ENCODE results near the gene CCM2. TPM values are rescaled to one million over a fixed set of nuclear protein-coding genes. Genes with fewer than 3 reads are reported as not detected.
"Not testable (repeated sequence)": the region's sequence is repeated elsewhere in the genome, so short reads cannot be mapped to it uniquely, and the experiment has no call there.

The CCM2 gene
- polyA plus RNA-seq, 1 donor, result 42.1 TPM

GRCh38 chr7:44999245-45000092, 532 bp upstream of the CCM2 start:
- peak; percentile 93 for DNase-seq (ENCODE audit: low read depth)

DNA sequence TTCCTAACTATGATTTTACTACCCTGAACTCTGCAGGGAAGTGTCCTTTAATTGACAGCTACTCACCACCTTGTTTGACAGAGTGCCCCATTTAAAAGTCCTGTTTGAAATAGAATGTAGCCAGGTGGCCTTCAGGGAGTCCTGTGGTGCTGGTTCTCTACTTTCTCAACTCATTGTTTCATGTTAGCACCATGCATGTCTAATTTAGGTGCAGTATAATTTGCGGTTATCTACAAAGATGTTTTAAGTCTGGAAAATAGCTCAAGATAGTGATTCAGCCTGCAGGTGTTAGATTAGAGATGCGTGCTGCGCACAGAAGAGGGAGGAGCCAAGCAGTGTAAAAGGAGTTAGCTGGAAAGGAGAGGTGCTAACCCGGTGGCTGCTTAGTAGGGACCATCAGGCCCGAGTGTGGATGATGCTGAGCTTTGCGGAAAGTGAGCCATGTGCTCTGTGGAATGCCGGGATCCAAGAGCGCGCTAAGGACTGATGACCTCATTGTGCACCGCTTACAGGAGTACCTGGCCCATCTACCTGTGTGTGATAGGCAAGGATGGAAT, 1.2 kb downstream of the CCM2 start:
- DNase-seq (ENCODE audit: low read depth), result no peak

GRCh38 chr7:45001826-45002225, 1.8 kb downstream of the CCM2 start:
- DNase-seq (ENCODE audit: low read depth), result no peak

DNA sequence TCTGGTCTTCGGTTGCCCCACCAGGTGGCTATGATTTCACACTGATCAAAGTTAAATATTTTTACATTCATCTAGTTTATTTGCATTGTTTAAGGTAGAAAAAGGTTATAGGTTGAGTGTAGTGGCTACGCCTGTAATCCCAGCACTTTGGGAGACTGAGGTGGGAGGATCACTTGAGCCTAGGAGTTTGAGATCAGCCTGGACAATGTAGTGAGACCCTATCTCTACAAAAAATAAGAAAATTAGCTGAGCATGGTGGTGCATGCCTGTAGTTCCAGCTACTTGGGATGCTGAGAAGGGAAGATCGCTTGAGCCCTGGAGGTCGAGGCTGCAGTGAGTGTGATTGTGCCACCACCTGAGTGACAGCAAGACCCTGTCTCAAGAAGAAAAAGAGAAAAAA, 3.8 kb downstream of the CCM2 start:
- no peak for DNase-seq (ENCODE audit: low read depth)

- DNase-seq (ENCODE audit: low read depth), result no peak
Observed at GRCh38 chr7:45007106-45007505, 7.1 kb downstream of the CCM2 start.

- DNase-seq (ENCODE audit: low read depth), result no peak
Observed at GRCh38 chr7:45007571-45008328, 7.7 kb downstream of the CCM2 start.

GRCh38 chr7:45013465-45013967, 13.5 kb downstream of the CCM2 start:
- DNase-seq (ENCODE audit: low read depth), result no peak

DNA sequence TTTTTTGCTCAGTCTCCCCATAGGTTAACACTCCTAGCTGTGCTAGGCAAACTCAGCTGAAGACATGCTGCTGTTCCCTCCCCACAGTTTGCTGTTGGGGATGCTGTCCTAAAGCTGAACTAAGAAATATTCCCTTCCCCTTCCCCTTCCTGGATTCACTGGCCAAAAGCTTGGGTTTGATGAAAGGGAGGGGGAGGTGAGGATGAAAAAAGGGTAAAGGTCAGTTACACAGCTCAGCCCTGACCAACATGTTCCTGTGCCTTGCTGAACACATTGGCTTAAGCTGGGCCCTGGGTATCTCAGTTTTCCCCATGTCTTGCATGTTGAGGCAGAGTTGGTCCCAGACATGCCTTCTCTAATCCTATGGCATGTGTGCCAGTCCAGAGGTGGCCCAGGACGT, 15.3 kb downstream of the CCM2 start:
- DNase-seq (ENCODE audit: low read depth), result no peak

- DNase-seq (ENCODE audit: low read depth), result no peak
Observed at GRCh38 chr7:45017253-45017652, 17.3 kb downstream of the CCM2 start.

DNA sequence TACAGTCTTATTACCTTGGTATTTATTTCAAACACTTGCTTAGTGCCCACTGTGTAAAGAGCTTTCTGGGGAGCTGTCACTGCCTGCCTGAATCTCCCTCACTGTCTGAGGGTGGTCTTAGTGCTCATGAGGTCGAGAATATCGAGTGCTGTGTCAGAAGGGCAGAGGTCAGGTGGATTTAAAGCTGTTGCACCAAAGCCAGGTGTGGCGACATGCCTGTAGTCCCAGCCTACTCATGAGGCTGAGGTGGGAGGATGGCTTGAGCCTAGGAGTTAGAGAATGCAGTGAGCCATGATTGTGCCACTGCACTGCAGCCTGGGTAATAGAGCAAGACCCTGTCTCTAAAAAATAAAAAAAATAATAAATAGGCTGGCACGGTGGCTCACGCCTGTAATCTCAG, 20.9 kb downstream of the CCM2 start:
- DNase-seq (ENCODE audit: low read depth), result no peak

DNA sequence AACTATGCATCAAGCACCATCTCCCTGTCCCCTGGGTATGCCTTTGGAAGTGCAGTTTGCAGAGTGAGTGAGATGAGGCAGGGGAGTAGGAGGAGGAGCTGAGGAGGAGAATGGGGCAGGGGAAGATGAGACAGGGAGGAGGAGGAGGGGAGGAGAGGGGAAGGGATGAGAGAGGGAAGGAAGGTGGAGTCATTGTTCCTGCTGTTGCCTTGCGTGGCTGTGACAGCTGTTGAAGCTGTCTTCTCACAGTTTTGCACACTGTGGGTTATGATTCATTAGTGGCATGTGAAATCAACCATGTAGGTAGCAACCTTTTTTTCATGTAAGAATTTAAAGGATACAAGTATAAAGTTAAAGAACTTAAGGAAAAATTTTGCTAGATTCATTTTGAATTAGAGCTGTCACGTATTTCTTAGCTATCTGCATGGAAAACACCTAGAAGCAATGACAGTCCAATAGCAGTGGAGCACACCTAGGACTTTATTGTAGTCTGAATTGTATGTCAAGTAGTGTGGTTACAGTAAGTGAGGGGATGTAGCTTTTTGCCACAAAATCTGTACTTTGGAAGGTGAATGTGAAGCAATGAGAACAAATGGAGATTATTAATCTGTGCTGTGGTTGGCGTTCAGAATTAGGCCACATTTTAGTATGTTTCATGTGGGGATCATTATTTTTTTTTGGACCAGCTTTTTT, 21.7 kb downstream of the CCM2 start:
- no peak for DNase-seq (ENCODE audit: low read depth)

DNA sequence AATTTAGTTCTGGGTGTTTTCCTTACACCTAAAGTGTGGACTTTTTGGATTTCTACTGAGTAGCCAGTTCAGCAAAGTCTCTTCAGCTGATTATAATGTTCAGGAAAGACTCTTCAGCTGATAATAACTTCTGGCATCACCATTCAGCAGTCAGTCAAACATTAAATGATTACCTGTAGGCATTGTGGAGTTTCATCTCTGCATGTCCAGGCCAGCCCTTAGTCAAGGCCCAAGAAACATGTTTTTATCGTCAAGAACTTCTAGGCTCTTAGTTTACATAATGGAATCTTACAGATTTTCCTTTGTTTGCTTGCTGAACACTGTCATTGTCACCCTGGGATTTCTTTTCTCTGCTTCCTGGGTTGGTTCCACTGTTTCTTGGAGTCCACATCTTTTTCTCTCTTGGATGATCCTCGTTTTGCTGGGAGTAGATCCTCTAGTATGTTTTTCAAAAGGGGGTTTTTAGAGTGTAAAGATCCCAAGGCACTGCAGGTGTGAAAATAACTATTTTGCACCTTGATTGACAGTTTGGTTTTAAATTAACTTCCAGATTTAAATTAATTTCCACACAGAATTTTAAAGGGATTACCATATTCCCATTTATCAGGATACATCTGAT, 24.2 kb downstream of the CCM2 start:
- no peak for DNase-seq (ENCODE audit: low read depth)

- DNase-seq (ENCODE audit: low read depth), result not testable (repeated sequence)
Observed at GRCh38 chr7:45025473-45025872, 25.5 kb downstream of the CCM2 start.

GRCh38 chr7:45026013-45026412, 26.0 kb downstream of the CCM2 start:
- no peak for DNase-seq (ENCODE audit: low read depth)

DNA sequence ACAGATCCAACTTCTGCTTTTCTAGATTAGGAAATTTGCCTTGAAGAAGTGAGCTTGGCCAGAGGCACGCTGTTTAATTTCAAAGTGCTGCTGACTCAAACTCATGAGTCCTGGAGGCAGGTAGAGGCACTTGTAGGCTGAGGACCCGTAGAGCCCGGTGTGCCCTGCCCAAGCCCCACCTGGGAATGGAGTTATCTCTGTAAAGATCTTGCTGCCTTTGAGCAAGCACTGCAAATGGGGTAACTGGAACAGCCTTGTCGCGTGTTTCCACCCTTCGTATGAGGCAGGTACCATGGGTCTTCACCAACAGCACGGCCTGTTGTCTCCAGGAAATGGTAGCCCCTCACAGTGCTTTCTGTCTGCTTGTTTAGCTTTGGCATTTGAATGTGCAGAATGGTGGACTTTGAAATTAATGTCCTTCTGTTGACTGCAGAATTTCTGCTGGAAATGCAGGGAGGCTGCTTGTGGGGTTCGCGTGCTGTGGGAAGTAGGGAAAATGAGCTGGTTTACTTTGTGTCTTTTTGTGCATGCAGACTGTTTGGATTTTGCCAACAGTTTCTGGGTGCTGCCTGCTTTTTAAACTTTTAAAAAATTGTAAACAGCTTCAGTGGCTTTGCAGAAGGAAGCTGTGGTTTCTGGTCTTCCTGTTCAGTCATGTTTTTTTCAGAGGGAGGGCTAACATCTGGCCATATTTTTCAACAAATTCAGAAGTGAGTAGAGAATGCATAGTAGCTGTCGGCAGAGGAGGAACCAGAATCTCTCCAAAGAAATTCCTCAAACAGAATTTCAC, 27.2 kb downstream of the CCM2 start:
- no peak for DNase-seq (ENCODE audit: low read depth)

- DNase-seq (ENCODE audit: low read depth), result no peak
Observed at GRCh38 chr7:45027774-45028114, 27.7 kb downstream of the CCM2 start.

GRCh38 chr7:45028138-45028919, 28.3 kb downstream of the CCM2 start:
- no peak for DNase-seq (ENCODE audit: low read depth)

DNA sequence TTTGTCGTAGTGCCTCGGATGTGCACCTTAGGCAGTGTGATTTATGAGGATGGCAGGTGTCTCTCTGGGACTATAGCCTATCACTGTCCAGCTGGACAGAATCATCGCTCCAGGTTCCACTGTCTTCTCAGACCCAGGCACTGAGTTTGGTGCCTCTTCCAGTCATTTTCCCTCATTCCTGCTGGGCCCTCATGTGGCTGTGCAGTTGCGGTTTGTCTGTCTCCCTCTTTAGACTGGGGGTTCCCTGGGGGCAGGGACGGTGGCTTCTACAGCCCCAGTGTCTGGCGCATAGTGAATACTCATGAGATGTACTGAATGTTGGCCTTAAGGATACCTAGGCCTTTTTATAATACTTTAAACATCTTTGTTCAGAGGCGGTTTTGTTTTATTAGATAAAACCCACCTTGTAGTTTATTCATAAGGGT, 28.9 kb downstream of the CCM2 start:
- DNase-seq (ENCODE audit: low read depth), result no peak

DNA sequence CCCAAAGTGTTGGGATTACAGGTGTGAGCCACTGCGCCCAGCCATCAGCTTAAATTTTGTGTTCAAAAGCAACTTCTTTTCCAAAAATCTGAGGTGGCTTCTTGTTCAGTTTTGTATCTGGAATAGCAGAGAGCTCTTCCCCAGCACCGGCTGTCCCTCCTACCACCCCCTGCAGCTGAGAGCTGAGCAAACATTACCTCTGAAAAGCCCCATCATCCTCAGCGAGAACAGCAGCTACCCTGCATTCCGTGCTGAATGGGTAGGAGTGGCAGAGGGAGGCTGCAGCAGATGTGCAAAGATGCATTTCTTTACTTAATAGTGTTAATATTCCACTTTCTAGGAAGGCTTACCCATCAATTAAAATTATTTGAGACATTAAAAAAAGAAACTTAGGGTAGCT, 31.8 kb downstream of the CCM2 start:
- DNase-seq (ENCODE audit: low read depth), result no peak

GRCh38 chr7:45032421-45032820, 32.4 kb downstream of the CCM2 start:
- DNase-seq (ENCODE audit: low read depth), result no peak
